HEK293 (cell line): ENCODE results near the gene RPS6KC1.

ENCODE experiments used
- ZBTB1 ChIP-seq: fragments of 450-650 bp; formaldehyde crosslinking; IDR thresholded peaks from 2 replicates; pipeline ENCODE4 v1.5.1; 2016; ENCODE audit warnings: missing biosample characterization, missing genetic modification characterization
- ZBTB8A ChIP-seq: fragments of 450-650 bp; formaldehyde crosslinking; IDR thresholded peaks from 2 replicates; pipeline ENCODE4 v1.5.1; 2016; ENCODE audit warnings: missing biosample characterization, missing genetic modification characterization
- ZNF138 ChIP-seq: fragments of 450-650 bp; formaldehyde crosslinking; IDR thresholded peaks from 2 replicates; pipeline ENCODE4 v1.5.1; 2016; ENCODE audit warnings: missing biosample characterization, missing genetic modification characterization, borderline replicate concordance
- ZNF140 ChIP-seq: fragments of 450-650 bp; formaldehyde crosslinking; IDR thresholded peaks from 2 replicates; pipeline ENCODE4 v1.5.1; 2016; ENCODE audit warnings: missing biosample characterization, missing genetic modification characterization
- ZNF202 ChIP-seq: fragments of 450-650 bp; formaldehyde crosslinking; IDR thresholded peaks from 2 replicates; pipeline ENCODE4 v1.5.1; 2016; ENCODE audit warnings: missing biosample characterization, missing genetic modification characterization, borderline replicate concordance
- ZNF266 ChIP-seq: fragments of 450-650 bp; formaldehyde crosslinking; IDR thresholded peaks from 2 replicates; pipeline ENCODE4 v1.5.1; 2016; ENCODE audit warnings: missing biosample characterization, missing genetic modification characterization, low read depth
- ZNF292 ChIP-seq: fragments of 450-650 bp; formaldehyde crosslinking; IDR thresholded peaks from 2 replicates; pipeline ENCODE4 v1.5.1; 2016; ENCODE audit warnings: low read depth, missing biosample characterization, missing genetic modification characterization, borderline replicate concordance
- ZNF404 ChIP-seq: fragments of 450-650 bp; formaldehyde crosslinking; IDR thresholded peaks from 2 replicates; pipeline ENCODE4 v1.5.1; 2017; ENCODE audit warnings: missing biosample characterization, missing genetic modification characterization
- ZNF426 ChIP-seq: fragments of 450-650 bp; formaldehyde crosslinking; IDR thresholded peaks from 2 replicates; pipeline ENCODE4 v1.5.1; 2017; ENCODE audit warnings: missing biosample characterization, missing genetic modification characterization, mild to moderate bottlenecking, inconsistent platforms, moderate library complexity
- ZNF433 ChIP-seq: fragments of 450-650 bp; formaldehyde crosslinking; IDR thresholded peaks from 2 replicates; pipeline ENCODE4 v1.5.1; 2016; ENCODE audit warnings: missing biosample characterization, missing genetic modification characterization, low read depth
- ZNF501 ChIP-seq: fragments of 450-650 bp; formaldehyde crosslinking; IDR thresholded peaks from 2 replicates; pipeline ENCODE4 v1.5.1; 2016; ENCODE audit warnings: missing biosample characterization, missing genetic modification characterization
- ZNF518A ChIP-seq: fragments of 450-650 bp; formaldehyde crosslinking; conservative IDR thresholded peaks from 2 replicates; pipeline ENCODE4 v1.5.1; 2016; ENCODE audit warnings: low read depth, missing biosample characterization, missing genetic modification characterization
- ZNF529 ChIP-seq: fragments of 450-650 bp; formaldehyde crosslinking; IDR thresholded peaks from 2 replicates; pipeline ENCODE4 v1.5.1; 2017; ENCODE audit warnings: missing genetic modification characterization, missing biosample characterization; ENCODE audit not compliant: insufficient replicate concordance
- ZNF530 ChIP-seq: fragments of 450-650 bp; formaldehyde crosslinking; IDR thresholded peaks from 2 replicates; pipeline ENCODE4 v1.5.1; 2016; ENCODE audit warnings: low read depth, missing biosample characterization, missing genetic modification characterization
- ZNF555 ChIP-seq: fragments of 450-650 bp; formaldehyde crosslinking; conservative IDR thresholded peaks from 2 replicates; pipeline ENCODE4 v1.5.1; 2017; ENCODE audit warnings: missing biosample characterization, mild to moderate bottlenecking, missing genetic modification characterization, inconsistent platforms
- ZNF558 ChIP-seq: fragments of 450-650 bp; formaldehyde crosslinking; IDR thresholded peaks from 2 replicates; pipeline ENCODE4 v1.5.1; 2016; ENCODE audit warnings: missing biosample characterization, missing genetic modification characterization
- ZNF560 ChIP-seq: fragments of 450-650 bp; formaldehyde crosslinking; IDR thresholded peaks from 2 replicates; pipeline ENCODE4 v1.5.1; 2017; ENCODE audit warnings: missing biosample characterization, missing genetic modification characterization, borderline replicate concordance
- ZNF623 ChIP-seq: fragments of 450-650 bp; formaldehyde crosslinking; IDR thresholded peaks from 2 replicates; pipeline ENCODE4 v1.5.1; 2016; ENCODE audit warnings: missing biosample characterization, missing genetic modification characterization
- ZNF639 ChIP-seq: fragments of 450-650 bp; formaldehyde crosslinking; IDR thresholded peaks from 2 replicates; pipeline ENCODE4 v1.5.1; 2016; ENCODE audit warnings: missing biosample characterization, missing genetic modification characterization
- ZNF654 ChIP-seq: fragments of 450-650 bp; formaldehyde crosslinking; IDR thresholded peaks from 2 replicates; pipeline ENCODE4 v1.5.1; 2016; ENCODE audit warnings: low read depth, missing biosample characterization, missing genetic modification characterization
- ZNF664 ChIP-seq: fragments of 450-650 bp; formaldehyde crosslinking; IDR thresholded peaks from 2 replicates; pipeline ENCODE4 v1.5.1; 2016; ENCODE audit warnings: missing biosample characterization, missing genetic modification characterization
- ZXDB ChIP-seq: fragments of 450-650 bp; formaldehyde crosslinking; IDR thresholded peaks from 2 replicates; pipeline ENCODE4 v1.5.1; 2016; ENCODE audit warnings: missing biosample characterization, missing genetic modification characterization

Gene RPS6KC1

DNA sequence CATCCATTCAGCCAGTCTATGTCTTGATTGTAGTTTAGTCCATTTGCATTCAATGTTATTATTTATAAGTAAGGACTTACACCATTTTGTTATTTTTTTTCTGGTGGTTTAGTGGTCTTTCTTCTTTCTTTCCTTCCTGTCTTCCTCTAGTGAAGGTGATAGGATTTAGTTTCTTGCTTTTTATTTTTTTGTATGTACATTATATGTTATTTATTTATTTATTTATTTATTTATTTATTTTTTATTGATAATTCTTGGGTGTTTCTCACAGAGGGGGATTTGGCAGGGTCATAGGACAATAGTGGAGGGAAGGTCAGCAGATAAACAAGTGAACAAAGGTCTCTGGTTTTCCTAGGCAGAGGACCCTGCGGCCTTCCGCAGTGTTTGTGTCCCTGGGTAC, 99.0 kb downstream of the RPS6KC1 start (continued):
- TF ChIP-seq ZBTB1 (tag by site-specific recombination) (0 out of 2 replicates have a peak, but pooled peaks have one; percentile 49), ZNF560 (tag by site-specific recombination) (peak; percentile 49; the same call in 1 of the 2 replicates), ZNF404 (tag by site-specific recombination) (0 out of 2 replicates have a peak, but pooled peaks have one; percentile 26), ZNF202 (tag by site-specific recombination) (peak; percentile 42; the same call in 1 of the 2 replicates), ZNF654 (tag by site-specific recombination) (peak; percentile 20; the same call in 1 of the 2 replicates), ZNF501 (tag by site-specific recombination) (0 out of 2 replicates have a peak, but pooled peaks have one; percentile 25), ZNF266 (peak; percentile 60; the same call in 1 of the 2 replicates), ZNF664 (peak; percentile 40; the same call in 1 of the 2 replicates), ZNF518A (peak; percentile 86), ZNF529 (tag by site-specific recombination) (peak; percentile 39), ZNF140 (peak; percentile 63; the same call in 1 of the 2 replicates), ZXDB (tag by site-specific recombination) (peak; percentile 70), ZNF558 (tag by site-specific recombination) (0 out of 2 replicates have a peak, but pooled peaks have one; percentile 64), ZNF433 (tag by site-specific recombination) (0 out of 2 replicates have a peak, but pooled peaks have one; percentile 53), ZBTB8A (tag by site-specific recombination) (peak; percentile 68), ZNF426 (tag by site-specific recombination) (peak; percentile 74), ZNF138 (0 out of 2 replicates have a peak, but pooled peaks have one; percentile 31), ZNF555 (tag by site-specific recombination) (peak; percentile 90), ZNF530 (0 out of 2 replicates have a peak, but pooled peaks have one; percentile 9), ZNF292 (tag by site-specific recombination) (0 out of 2 replicates have a peak, but pooled peaks have one; percentile 73), ZNF639 (tag by site-specific recombination) (0 out of 2 replicates have a peak, but pooled peaks have one; percentile 25), ZNF623 (peak; percentile 69)
